Breast epithelium (tissue), 3 donors: Measurements from ENCODE around the gene PPP2R3C.
"Not testable (repeated sequence)": the region's sequence is repeated elsewhere in the genome, so short reads cannot be mapped to it uniquely, and the experiment has no call there.

ENCODE experiments used
- CTCF ChIP-seq, 3 donors: fragments of 450-650 bp; IDR thresholded peaks; one replicate each; pipeline ENCODE4 v1.5.1; 2016 to 2017; ENCODE audit warnings: antibody characterized with exemption in 3 of 3, mild to moderate bottlenecking in 3 of 3, moderate library complexity in 3 of 3
- POLR2A ChIP-seq: fragments of 450-650 bp; IDR thresholded peaks from one replicate; pipeline ENCODE4 v1.6.1; 2016; ENCODE audit warnings: antibody characterized with exemption, mild to moderate bottlenecking, moderate library complexity
- POLR2AphosphoS5 ChIP-seq, 3 donors: sonication (generic); formaldehyde crosslinking; IDR thresholded peaks; one replicate each; pipeline ENCODE4 v1.6.1; 2017; ENCODE audit warnings: antibody characterized with exemption in 3 of 3

- TF ChIP-seq POLR2A; CTCF (IDR thresholded peaks at IDR 0.05); POLR2AphosphoS5 (IDR thresholded peaks at IDR 0.05): not testable (repeated sequence)
Observed at GRCh38 chr14:35061113-35061791, 60.5 kb downstream of the PPP2R3C start.
